Measurements from ENCODE around the gene FBXO41.

Gene FBXO41

DNA sequence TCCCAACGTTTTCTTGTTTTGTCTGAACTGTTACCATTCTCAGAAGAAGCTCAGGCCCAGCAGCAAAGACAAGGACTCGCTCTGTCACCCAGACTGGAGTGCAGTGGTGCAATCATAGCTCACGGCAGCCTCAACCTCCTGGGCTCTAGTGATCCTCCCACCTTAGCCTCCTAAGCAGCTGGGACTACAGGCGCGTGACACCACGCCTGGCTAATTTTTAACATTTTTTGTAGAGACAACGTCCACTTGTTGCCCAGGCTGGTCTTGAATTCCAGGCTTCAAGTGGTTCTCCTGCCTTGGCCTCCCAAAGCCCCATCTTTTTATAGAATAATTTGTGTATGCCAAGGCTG, 72.2 kb downstream of the FBXO41 start:
- H3K4me3 ChIP-seq (ENCODE audit: low read length): no peak overlapping the region
- no peak for TF ChIP-seq ZNF274 (IDR thresholded peaks at IDR 0.05; ENCODE audit: low read depth, low read length)

DNA sequence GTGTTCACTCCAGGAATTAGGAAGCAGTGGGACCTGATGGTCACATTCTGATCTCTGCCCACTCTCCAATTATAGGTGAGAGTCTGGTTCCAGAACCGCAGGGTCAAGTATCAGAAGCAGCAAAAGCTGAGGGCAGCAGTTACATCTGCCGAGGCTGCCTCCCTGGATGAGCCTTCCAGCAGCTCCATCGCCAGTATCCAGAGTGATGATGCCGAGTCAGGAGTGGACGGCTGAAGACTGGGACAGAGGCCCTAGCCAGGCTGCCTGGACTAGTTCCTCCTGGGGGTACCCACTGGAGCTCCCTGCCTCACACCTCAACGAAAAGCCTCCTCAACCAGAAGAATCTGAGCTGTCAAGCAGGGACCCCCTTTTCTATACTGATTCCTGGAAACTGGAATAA, 73.6 kb downstream of the FBXO41 start:
- TF ChIP-seq ZNF274 (IDR thresholded peaks at IDR 0.05; ENCODE audit: low read depth, low read length): no peak
- no peak overlapping the region for H3K4me3 ChIP-seq (ENCODE audit: low read length)

GRCh38 chr2:73210019-73210418, 74.3 kb downstream of the FBXO41 start:
- no peak overlapping the region for H3K4me3 ChIP-seq (ENCODE audit: low read length)
- no peak for TF ChIP-seq ZNF274 (IDR thresholded peaks at IDR 0.05; ENCODE audit: low read depth, low read length)

DNA sequence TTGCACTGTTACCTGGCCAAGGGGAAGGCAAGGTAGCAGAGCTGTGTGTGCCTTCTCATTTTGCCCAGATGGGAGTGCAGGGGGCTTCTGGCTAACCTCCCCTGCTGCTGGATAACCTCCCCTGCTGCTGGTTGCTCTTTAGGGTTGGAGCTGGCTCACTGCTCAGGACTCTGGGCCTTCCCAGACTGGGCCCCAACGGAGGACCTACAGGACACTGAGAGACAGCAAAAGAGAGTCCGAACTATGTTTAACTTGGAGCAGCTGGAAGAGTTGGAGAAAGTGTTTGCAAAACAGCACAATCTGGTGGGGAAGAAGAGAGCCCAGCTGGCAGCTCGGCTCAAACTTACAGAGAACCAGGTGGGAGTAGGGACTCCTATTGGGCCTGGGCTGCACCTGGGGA, 76.0 kb downstream of the FBXO41 start:
- no peak for TF ChIP-seq ZNF274 (IDR thresholded peaks at IDR 0.05; ENCODE audit: low read depth, low read length)

GRCh38 chr2:73205611-73206010, 78.7 kb downstream of the FBXO41 start:
- TF ChIP-seq ZNF274 (IDR thresholded peaks at IDR 0.05; ENCODE audit: low read depth, low read length): no peak

More for the DNA sequence above, 76.0 kb downstream of the FBXO41 start:
- no peak overlapping the region for H3K4me3 ChIP-seq (ENCODE audit: low read length)

More at GRCh38 chr2:73205611-73206010, 78.7 kb downstream of the FBXO41 start:
- H3K4me3 ChIP-seq (ENCODE audit: low read length): no peak overlapping the region
